GM15510 (cell line): ENCODE data around the gene ZNF75A.

Experiments
- POLR2A ChIP-seq: IDR thresholded peaks from 3 replicates; pipeline ENCODE4 v1.6.1; 2011; ENCODE audit warnings: borderline replicate concordance; ENCODE audit not compliant: insufficient read length; ENCODE audit errors: extremely low read depth

The ZNF75A gene

DNA sequence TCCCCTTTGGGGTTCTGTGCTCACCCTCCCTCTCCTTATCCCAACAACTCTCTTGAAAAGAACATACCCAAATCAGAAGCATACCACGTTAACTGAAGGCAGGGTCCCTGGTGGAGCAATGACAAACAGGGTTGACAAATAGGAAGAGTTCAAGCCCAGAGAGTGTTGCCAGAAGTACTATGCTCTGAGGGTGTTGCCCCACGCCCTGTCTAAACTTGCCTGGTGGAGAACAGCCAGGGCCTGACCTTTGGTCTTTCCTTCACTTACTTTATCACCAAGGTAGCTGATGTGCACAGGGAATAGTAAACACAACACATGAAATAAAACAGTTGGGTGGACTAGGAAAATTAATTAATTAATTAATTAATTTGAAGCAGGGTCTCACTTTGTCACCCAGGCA, 23.3 kb downstream of the ZNF75A start:
- TF ChIP-seq POLR2A = no peak

DNA sequence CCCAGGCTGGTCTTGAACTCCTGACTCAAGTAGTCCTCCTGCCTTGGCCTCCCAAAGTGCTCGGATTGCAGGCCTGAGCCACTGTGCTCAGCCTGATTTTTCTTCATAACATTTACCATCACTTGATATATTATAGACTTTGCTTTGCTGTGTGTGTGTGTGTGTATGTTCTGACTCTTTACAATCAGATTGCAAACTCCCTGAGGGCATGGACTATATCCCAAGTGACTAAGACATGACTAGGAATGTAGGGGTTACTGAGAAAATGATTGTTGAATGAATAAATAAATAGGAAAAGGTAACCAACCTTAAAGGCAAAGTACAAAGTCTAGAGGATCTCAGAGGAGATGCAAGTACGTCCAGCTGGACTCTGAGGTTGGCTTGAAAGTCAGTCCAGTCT, 40.7 kb downstream of the ZNF75A start:
- no peak for TF ChIP-seq POLR2A

DNA sequence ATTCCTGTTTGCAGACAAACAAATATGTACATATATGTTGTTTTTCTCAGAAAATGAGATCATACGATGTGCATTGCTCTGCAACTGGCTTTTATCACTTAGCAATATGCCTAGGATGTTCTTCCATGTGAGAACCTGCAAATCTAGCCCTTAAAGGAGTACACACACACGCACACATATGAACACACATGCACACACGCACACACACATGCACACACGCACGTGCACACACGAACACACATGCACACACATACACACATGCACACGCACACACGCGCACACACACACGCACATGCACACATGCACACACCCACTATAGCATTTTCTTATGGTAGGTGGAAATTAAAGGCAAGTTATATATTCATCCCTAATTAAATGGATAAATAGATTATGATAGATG, 42.3 kb downstream of the ZNF75A start:
- no peak for TF ChIP-seq POLR2A

- TF ChIP-seq POLR2A = no peak
These were observed 43.4 kb downstream of the ZNF75A start for GRCh38 chr16:3348547-3349167.

DNA sequence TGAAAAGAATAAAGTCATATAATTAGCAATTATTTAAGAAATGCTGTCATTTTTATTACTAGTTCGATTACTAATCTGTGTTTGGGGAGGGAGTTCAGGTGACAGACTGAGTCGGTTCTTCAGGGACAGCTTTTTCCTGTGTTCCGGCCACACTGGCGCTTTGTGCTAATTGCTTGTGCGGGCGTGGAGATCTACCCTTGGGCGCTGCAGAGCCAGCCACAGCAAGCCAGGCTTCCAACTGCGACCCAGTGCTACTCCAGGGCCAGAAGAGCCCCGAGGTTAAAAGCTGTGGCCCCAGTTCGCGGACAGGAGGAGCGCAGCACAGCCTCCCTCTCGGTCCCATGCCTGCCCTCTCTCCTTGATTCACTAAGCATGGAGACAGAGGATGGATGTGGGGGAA, 43.9 kb downstream of the ZNF75A start:
- TF ChIP-seq POLR2A = no peak

GRCh38 chr16:3355589-3355988, 50.3 kb downstream of the ZNF75A start, which contains the start of gene OR2C1:
TSS of gene OR2C1 (plus strand) at chr16:3355889. CDS start at chr16:3355941, 52 bp downstream.
- TF ChIP-seq POLR2A = no peak

DNA sequence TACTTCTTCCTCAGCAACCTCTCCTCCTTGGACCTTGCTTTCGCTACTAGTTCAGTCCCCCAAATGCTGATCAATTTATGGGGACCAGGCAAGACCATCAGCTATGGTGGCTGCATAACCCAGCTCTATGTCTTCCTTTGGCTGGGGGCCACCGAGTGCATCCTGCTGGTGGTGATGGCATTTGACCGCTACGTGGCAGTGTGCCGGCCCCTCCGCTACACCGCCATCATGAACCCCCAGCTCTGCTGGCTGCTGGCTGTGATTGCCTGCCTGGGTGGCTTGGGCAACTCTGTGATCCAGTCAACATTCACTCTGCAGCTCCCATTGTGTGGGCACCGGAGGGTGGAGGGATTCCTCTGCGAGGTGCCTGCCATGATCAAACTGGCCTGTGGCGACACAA, 50.8 kb downstream of the ZNF75A start:
- no peak for TF ChIP-seq POLR2A

DNA sequence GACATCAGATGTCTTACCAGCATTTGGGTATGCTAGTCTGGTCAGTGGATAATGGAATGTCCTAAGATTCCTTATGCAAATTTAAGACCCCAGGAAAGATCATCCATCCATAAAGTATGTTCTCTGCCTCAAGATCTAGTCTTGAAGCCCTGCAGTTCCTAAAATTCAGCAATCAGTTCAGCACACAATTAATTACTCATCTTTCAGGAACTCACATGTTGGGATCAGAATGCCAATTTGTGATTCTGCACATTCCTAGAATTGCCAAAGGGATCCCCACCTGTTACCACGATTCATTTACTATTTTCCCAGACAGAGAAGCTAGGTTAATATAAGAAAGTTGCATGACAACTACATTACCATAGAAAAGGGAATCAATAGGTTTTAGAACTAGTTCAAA, 53.6 kb downstream of the ZNF75A start:
- no peak for TF ChIP-seq POLR2A

GRCh38 chr16:3362931-3363330, 57.6 kb downstream of the ZNF75A start:
- no peak for TF ChIP-seq POLR2A

- no peak for TF ChIP-seq POLR2A
These were observed 58.5 kb downstream of the ZNF75A start for GRCh38 chr16:3363793-3364192.

DNA sequence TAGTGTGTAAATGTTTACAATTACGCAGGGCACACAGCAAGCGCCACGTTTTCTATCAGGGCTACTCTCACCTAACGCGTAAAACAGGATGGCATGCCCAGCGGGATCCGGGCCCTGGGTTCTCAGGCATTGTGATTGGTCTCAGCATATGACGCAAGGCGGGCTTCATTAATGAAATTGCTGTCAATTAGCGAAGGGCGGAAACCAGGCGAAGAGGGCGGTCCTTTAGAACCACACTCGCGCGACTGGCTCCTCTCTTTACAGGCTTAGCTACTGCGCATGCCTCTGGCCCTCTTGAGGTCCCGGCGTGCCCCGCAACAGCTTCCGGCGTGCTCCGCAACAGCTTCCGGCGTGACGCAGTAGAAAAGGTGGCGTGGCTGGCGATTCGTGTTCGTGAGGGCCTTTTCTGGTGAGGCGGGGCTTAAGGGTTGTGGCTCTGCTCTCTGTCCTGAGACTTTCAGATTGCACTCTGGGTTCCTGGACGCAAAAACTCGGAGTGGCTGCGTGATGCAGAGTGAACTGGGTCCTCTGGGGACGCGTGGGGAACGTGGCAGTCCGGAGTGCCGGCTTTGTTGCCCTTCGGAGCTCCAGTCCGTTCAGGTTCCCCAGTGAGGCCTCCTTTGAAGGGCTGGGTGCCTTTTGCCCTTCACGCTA, 59.6 kb downstream of the ZNF75A start:
- TF ChIP-seq POLR2A = no peak
